Stimulated activated CD4-positive, alpha-beta T cell treated with anti-CD3 and anti-CD28 coated beads, Interleukin-15, amount 100 ng/mL, for 1 hour (primary cell): ENCODE data around the gene CLEC4M.
"Not testable (repeated sequence)": the region's sequence is repeated elsewhere in the genome, so short reads cannot be mapped to it uniquely, and the experiment has no call there.

Experiments
- DNase-seq, 2 donors: peaks; one replicate each; pipeline ENCODE4 v3.0.0-alpha.2; 2020; ENCODE audit warnings: low read depth in 1 of 2, low spot score in 1 of 2

The CLEC4M gene

DNA sequence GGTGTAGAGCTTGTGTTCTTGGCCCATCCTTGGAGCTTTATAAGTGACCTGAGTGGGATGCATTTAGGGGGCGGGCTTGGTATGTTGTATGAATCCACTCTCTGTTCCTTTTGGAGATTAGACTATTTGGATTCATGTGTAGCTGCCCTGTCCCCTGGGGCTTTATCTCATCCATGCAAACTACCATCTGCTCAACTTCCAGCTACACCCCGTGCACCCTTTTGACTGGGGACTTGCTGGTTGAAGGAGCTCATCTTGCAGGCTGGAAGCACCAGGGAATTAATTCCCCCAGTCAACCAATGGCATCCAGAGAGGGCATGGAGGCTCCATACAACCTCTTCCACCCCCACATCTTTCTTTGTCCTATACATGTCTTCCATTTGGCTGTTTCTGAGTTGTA, 6.1 kb downstream of the CLEC4M start:
- DNase-seq: no peak

DNA sequence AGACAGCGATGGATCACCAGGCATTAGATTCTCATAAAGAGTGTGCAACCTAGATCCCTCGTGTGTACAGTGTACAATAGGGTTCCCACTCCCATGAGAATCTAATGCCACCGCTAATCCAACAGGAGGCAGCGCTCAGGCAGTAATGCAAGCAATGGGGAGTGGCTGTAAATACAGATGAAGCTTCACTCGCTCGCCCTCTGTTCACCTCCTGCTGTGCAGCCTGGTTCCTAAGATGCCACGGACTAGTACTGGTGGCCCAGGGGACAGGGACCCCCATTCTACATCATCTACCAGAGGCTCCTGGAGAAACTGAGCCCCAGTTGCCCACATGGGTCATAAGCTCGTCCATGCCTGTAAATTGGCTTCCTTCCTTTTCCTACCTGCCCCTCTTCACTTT, 8.0 kb downstream of the CLEC4M start:
- no peak for DNase-seq

DNA sequence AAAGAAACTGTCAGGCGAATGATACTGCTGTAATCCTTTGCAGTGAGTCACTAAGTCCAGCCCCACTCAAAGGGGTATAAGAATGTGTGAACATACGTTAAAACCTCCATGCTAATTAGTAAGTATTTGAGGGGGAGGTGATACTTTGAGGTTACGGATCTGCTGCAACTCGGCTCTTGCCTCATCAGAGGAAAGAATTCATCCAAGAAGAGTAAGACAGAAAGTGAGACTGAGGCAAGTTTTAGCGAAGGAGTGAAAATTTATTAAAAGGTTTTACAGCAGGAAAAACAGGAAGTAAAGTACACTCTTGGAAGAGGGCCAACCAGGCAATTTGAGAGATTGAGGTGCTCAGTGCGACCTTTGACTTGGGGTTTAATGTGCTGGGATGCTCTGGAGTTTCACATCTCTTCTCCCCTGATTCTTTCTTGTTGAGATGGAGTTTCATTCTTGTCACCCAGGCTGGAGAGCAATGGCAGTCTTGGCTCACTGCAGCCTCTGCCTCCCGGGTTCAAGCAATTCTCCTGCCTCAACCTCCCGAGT, 9.8 kb downstream of the CLEC4M start:
- no peak for DNase-seq

DNA sequence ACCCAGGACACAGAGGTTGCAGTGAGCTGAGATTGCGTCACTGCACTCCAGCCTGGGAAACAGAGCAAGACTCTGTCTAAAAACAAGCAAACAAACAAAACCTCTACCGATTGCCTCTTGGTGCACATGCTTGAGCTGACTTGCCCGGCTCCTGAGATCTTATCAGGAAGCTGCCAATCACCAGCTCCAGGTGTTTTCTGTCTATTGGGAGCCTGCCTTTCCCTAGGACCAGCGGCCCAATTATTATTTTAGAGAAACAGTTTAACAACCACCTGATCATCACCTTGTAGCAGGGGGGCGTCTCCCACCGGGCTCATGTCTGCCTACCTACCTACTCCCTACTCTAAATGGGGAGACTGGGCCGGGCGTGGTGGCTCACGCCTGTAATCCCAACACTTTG, 10.8 kb downstream of the CLEC4M start:
- DNase-seq: no peak

DNA sequence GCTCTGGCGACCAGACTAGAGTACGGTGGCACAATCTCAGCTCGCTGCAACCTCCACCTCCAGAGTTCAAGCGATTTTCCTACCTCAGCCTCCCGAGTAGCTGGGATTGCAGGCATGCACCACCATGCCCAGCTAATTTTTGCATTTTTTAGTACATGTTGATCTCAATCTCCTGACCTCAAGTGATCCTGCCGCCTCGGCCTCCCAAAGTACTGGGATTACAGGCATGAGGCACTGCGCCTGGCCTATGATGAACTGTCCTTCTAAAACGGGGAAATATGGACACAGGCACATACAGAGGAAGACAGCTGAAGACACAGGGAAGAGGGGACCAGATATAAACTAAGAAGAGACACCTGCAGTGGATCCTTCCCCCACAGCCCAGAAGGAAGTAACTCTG, 12.7 kb downstream of the CLEC4M start:
- no peak for DNase-seq

DNA sequence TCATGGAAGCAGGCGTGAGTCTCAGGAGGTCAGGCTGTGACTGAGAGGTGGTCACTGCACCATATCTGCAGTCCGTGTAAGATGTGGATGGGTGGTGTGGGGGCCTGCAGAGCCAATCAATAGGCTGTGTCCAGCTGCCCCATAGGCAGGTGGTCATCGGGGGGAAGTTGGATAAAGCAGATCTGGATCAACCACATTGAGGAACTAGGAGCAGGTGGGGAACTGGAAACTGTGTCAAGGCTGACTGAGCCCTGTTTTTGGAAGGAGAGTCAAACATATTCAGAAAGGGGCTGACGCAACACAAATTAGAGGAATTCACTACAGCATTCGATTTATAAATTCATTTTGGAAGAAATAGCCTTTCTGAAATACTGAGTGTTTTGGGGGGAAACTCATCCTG, 15.0 kb downstream of the CLEC4M start:
- no peak for DNase-seq

DNA sequence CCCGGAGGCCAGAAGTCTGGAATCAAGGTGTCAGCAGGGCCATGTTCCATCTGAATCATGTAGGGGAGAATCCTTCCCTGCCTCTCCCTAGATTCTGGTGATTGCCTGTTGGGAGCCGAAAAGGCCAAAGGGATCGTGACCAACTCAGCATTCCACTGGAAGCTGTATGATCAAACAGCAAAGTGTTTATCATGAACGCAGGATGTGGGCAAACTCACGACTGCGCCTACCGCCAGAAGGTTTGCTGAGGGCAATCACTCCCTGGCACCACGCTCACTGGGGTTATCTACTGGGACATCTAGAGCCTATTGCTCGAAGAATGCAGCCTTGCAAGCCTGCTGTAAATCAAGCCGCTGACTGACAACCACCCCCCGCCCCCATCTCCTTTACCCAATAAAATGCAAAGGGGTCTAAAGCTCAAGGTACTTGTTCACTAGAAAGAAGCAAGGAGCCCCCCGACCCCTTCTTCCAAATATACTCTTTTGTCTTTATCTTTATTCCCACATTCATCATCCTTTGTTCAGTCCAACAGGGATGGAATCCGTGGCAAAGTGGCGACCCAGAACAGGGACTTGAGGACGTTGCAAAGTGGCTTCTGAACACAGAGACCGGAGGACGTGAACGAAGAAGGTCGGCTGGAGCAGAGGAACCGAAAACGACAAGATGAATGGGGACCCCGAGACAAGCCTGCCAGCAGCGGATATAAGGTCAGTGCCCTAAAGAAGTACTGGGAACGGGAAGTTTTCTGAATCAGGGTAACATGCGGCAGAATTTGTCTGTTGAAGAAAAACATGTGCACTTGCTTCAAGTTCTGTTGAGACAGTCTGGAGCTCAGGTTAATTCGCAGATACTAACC, 16.8 kb downstream of the CLEC4M start:
- no peak for DNase-seq

DNA sequence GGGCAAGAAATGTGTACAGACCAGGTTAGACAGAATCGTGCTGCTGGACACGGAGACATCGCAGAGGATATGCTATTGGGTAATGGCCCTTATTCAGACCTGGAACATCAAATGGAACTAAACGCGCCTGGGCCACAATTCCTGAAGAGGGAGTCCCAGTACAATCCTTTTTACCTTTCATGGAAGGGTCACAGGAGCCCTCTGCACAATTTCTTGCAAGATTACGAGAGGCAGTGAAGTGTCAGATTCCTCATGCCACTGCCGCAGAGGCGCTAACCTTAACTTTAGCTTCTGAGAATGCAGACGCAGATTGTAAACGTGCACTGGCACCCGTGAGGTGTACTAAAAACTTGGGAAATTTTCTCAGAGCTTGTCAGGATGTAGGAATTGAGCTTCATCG, 18.1 kb downstream of the CLEC4M start:
- DNase-seq: no peak

DNA sequence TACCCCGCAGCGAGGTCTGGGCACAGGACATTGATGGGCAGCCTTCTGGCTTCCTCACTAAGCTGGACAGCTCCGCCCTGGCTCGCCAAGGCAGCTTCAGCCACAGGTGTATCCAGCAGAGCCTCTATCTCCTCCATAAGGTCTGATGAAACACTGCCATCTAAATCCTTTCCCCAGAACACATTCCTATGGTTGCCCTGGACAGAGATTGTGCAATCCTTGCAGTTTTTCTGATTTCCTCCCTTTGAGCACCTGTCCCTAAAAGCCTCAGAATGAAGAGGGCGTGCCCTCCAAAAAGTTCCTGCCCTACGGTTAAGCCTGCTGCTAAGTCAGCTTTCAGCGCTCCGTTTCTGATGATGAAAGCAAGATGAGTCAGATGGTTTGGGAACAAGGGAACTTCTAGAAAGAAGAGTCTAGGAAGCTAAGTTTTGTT, 21.0 kb downstream of the CLEC4M start:
- no peak for DNase-seq

DNA sequence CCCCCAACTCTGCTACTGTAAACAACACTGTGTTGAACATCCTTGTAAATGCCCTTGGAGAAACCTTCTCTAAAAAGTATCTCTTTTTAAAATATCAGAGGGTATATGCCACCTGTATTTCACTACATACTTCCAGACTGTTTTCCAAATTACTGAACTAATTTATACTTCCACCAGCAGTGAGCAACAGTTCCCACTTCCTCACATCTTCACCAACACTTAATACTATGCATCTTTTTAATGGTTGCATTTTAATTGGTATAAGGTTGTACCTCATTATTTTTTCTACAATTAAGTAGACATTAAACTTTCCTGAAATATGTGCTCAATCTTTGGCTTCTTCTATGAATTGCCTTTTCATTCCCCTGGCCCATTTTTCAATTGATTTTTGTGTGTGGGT, 21.8 kb downstream of the CLEC4M start:
- no peak for DNase-seq

DNA sequence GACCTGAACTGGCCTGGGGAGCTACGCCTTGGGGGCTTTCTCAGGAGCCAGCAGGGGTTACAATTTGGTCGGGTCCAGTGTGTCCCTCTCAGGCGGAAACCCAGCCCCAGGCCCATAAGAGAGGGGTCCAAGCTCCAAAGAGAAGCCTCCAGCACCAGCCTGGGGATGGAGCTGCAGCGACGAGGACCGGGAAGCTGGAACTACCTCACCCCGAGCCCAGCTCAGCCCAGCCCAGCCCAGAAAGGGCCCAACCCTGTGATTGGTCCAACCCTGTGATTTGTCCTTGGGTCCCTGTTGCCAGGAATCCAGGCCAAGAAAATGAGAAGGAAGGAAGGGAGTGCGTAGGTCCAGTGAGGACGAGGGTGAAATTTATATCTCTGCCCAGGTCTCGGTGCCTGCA, 24.1 kb downstream of the CLEC4M start:
- DNase-seq: no peak

DNA sequence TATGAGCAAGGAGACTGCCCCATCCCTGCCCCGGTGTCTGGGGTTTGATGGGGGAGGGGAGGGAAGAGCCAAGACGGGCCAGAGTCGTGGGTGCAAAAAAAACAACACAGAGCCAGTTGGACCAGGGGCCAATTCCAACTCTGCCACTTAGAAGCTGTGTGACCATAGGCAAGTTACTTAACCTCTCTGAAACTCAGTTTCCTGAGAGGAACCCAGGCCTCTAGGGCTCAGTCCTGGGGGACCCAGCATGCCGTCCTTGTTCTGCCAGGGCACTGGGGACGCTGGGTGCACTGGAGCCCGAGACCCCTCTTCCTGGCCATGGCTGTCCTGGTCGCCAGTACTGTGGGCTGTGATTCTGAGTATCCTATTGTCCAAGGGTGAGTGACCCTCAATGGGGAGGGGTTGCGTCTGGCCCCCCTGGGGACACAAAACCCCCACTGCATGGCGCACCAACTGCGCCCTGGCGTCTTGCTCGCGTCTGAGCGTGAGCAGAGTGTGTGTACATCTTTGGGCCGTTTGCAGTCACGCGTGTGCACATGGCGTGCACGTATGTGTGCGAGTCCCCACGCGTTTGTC, 24.6 kb downstream of the CLEC4M start:
- DNase-seq: no peak

DNA sequence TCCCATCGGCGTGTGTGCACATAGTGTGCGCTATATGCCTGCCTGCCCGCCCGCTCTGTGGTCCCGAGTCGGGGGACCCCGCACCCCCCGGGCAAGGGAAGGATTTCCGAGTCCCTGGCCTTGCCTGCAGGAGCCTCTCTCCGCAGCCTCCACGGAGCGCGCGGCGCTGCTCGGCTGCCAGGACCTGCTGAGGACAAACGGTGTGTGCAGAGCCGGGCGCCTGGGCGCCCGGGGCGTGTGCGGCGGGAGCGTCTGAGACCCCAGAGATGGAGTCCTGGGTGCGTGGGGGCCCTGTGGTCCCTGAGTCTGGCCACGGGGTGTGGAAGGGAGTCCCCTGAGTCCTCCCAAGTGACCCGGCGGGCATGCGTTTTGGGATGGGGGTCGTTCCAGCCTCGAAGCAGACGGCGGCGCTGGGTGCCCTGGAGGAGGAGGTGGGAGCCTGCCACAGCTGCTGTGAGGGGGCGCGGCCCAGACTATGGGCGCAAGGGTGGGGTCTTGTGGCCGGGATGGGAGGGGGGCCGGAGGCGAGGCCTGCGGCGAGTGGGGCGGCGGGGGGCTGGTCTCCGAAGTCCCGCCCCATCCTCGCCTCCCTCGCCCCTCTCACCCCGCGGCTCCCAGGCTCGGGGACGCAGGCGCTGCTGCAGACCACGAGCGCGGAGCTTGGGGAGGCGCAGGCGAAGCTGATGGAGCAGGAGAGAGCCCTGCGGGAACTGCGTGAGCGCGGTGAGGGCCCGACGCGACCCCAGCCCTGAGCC, 25.3 kb downstream of the CLEC4M start:
- no peak for DNase-seq

DNA sequence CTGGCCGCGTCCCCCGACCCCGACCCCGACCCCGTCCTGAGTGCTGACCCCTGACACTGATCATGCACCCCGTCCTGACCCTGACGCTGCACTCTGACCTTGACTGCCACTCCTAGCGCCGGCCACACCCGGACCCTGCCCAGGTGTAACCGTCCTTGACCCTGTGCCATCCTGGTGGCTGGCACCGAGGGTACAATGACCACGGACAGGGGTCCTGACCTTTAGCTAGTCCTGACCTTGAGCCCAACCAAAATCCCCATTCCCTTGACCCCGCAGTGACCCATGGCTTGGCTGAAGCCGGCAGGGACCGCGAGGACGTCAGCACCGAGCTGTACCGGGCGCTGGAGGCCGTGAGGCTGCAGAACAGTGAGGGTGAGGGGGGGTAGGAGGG, 25.9 kb downstream of the CLEC4M start:
- no peak for DNase-seq

DNA sequence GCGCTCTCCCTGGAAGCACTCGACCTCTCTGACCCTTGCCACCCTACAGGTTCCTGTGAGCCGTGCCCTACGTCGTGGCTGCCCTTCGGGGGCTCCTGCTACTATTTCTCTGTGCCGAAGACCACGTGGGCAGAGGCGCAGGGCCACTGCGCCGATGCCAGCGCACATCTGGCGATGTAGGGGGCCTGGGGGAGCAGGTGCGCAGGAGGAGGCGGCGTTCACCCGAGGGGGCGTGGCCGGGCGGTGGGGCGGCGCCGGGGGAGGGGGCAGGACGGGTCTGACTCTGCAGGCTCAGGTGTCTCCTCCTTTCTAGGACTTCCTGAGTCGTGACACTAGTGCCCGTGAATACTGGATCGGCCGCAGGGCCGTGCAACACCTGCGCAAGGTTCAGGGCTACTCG, 26.4 kb downstream of the CLEC4M start:
- DNase-seq: peak in 1 of 2 donors; percentile 30

DNA sequence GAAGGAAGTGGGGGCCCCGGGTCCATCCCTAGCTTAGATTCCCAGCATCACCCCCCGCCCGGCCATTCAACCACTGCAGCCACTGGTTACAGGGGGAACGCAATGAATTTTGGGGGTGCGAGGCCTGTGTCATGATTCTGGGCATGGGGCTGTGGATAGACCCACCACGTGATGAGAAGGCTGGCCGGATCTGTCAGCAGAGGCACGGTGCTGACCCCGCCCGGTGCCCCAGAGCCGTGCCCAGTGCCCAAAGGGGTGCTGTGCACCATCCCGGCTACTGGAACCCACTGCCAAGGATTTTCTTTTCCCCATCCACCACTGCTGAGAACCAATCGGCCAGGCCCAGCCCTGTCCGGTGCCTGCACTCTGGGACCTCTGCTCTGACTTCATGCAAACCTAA, 27.4 kb downstream of the CLEC4M start:
- DNase-seq: no peak

DNA sequence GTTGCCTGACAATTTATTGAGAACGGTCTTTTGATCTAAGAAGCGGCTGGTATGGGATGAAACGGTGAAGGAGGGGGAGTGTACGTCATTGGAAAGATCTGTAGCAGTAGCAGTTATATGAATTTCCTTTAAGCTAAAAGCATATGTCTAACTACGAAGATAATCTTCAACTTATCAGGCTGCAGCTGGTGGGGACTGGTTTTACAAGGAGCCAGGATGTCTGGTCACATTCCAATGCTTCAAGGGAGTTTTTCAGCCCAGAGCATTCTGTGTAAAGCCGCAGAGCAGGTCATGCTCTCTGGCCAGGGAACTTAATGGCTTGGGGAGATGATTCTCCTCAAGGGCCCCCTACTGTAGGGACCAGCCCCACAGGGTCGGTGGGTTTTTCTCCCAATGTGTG, 29.2 kb downstream of the CLEC4M start:
- no peak for DNase-seq

DNA sequence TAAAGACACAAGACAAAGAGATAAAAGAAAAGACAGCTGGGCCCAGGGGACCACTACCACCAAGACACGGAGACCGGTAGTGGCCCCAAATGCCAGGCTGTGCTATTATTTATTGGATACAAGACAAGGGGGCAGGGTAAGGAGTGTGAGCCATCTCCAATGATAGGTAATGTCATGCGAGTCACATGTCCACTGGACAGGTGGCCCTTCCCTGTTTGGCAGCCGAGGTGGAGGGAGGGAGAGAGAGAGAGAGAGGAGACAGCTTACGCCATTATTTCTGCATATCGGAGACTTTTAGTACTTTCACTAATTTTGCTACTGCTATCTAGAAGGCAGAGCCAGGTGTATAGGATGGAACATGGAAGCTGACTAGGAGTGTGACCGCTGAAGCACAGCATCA, 29.7 kb downstream of the CLEC4M start:
- not testable (repeated sequence) for DNase-seq

DNA sequence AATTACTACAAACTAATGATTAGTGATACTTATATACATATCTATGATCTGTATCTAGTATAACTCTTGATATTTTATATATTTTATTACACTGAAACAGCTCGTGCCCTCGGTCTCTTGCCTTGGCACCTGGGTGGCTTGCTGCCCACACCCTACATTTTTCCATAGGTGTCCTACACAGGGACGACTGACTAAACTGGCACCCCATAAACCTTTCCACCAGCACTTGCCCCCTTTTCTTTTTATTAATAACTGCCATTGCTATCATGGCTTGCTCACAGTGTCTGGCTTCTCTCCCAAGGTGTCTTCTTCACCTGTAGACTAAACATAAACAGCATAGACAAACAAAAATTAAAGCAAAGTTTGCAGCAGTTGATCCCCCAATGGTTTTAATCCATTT, 30.4 kb downstream of the CLEC4M start:
- no peak for DNase-seq

DNA sequence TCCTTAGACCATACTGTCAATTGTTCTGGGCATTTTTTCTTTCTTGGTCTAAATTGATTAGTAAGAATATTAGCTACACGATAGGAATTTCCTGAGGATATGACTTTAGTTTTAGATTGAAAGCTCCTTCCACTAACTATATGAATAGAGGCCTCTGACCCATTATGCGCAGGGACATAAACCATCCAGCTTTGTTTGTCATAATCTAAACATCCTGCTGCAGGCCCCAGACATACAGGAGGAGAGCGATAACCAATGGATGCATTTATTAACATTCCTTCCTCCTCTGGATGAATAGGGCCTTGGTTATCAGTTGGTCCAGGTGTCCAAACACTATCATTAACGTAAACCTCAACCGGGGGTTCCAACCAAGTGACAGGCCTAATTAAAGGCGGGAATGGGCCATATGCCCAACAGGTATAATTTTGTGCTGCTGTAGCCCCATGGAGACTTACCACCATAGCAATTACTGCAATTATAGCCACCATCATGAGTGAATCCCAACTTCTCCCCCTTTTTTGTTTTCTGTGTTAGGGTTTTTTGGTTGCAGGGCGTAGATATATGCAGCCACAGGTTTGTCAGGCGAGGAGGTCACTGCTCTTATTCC, 32.6 kb downstream of the CLEC4M start:
- no peak for DNase-seq

DNA sequence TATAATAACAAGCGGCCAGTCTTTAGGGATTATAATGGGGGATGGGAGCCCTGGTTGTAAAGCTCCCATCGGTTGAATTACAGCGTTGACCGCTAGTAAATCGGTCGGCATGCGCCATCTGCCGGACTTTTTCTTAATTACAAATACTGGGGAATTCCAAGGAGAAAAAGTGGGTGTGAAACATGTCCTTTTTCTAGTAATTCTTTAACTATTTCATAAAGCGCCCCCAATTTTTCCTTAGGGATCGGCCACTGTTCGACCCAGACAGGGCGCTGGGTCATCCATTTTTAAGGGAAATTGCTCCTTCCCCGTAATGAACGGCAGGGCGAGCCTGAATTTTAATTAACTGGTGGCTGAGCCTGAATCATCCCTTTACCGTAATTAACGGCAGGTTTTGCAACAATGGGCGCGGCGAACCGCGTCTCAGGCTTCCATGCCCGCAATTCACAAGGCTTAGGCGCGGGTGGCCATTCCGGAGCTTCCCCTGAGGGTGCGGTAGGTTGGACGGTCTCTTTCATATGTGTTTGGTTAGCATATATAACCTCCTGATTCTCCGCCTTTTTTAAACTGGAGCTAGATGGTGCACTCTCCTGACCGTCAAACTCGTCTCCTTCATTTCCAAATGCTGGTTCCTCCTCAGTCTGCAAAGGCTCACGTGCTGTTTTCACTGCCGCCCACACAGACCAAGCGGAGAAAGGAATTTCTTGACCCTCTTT, 36.8 kb downstream of the CLEC4M start:
- peak; percentile 12 to 35 for DNase-seq
